Endothelial cell of umbilical vein (primary cell): Measurements from ENCODE around the gene TMC1. TPM values are rescaled to one million over a fixed set of nuclear protein-coding genes. Genes with fewer than 3 reads are reported as not detected.

ENCODE experiments used
- BruUV-seq: library from RNA; stranded (reverse); fragments of 400-500 nt; replicated peaks from 2 replicates; lab custom pipeline; 2021; lab: Mats Ljungman, UMichigan
- CTCF ChIA-PET: fragments of 300-600, 350-600 bp; sonication (Branson Sonifier 250); formaldehyde crosslinking; loops from one replicate; lab custom pipeline; 2021; ENCODE audit warnings: antibody characterized with exemption, inconsistent platforms; lab: Charles Lee
- POLR2A ChIA-PET: fragments of 300-600, 350-600 bp; sonication (Branson Sonifier 250); formaldehyde crosslinking; loops from one replicate; lab custom pipeline; 2021; ENCODE audit warnings: antibody characterized with exemption, inconsistent platforms; lab: Charles Lee
- DNase-seq: peaks from one replicate; pipeline ENCODE4 v3.0.0-alpha.2; 2011; ENCODE audit warnings: low read depth, low spot score
- FAIRE-seq: peaks from 2 replicates; lab custom pipeline; 2011; peaks lifted over from hg19 to GRCh38; lab: Jason Lieb, UNC
- H2AFZ ChIP-seq: 2 replicates; pipeline ENCODE4 v1.6.0; 2012; ENCODE audit warnings: low read depth, low read length, control low read depth, inconsistent platforms
- H3K27ac ChIP-seq: 2 replicates; pipeline ENCODE4 v1.5.1; 2011; ENCODE audit warnings: low read depth, mild to moderate bottlenecking, control low read depth, low read length, moderate library complexity; ENCODE audit not compliant: insufficient read depth
- H3K27me3 ChIP-seq, 2 experiments: 2 replicates each; pipeline versions ENCODE4 v1.6.0 to v1.6.1; 2011; ENCODE audit warnings: low read length in 2 of 2, mixed read lengths in 1 of 2; ENCODE audit not compliant: control insufficient read depth in 2 of 2, insufficient read depth in 2 of 2
- H3K36me3 ChIP-seq, 2 experiments: 2 replicates in 1 of 2; 3 replicates in 1 of 2; pipeline ENCODE4 v1.5.1; 2011; ENCODE audit warnings: low read length in 2 of 2, mild to moderate bottlenecking in 1 of 2, moderate library complexity in 1 of 2; ENCODE audit not compliant: control insufficient read depth in 2 of 2, insufficient read depth in 2 of 2; ENCODE audit errors: extremely low read depth in 1 of 2
- H3K4me1 ChIP-seq: 3 replicates; pipeline ENCODE4 v1.5.1; 2011; ENCODE audit warnings: mild to moderate bottlenecking, low read length; ENCODE audit not compliant: control insufficient read depth, insufficient read depth; ENCODE audit errors: extremely low read depth
- H3K4me2 ChIP-seq: 2 replicates; pipeline ENCODE4 v1.6.1; 2011; ENCODE audit warnings: low read length, control low read depth, mixed read lengths; ENCODE audit not compliant: insufficient read depth
- H3K4me3 ChIP-seq, 3 experiments: fragments of 200-600 bp in 1 of 3; sonication (generic), shearing (Covaris generic) in 1 of 3; replicated peaks in 1 of 3; 2 replicates each; pipeline ENCODE4 v1.5.1; 2011 to 2016; ENCODE audit warnings: control low read depth in 3 of 3, low read length in 3 of 3, mild to moderate bottlenecking in 2 of 3, inconsistent platforms in 1 of 3, low read depth in 1 of 3, moderate library complexity in 1 of 3; ENCODE audit not compliant: insufficient read depth in 1 of 3
- H3K79me2 ChIP-seq: 2 replicates; pipeline ENCODE4 v1.6.0; 2012; ENCODE audit warnings: low read length, inconsistent platforms; ENCODE audit not compliant: control insufficient read depth, insufficient read depth
- H3K9ac ChIP-seq: replicated peaks from 2 replicates; pipeline ENCODE3; 2011; ENCODE audit warnings: low read length, control low read depth; ENCODE audit not compliant: insufficient read depth; ENCODE audit errors: extremely low read depth
- H3K9me1 ChIP-seq: replicated peaks from 3 replicates; pipeline ENCODE4 v1.6.0; 2011; ENCODE audit warnings: mild to moderate bottlenecking, low read length; ENCODE audit not compliant: control insufficient read depth, insufficient read depth; ENCODE audit errors: extremely low read depth
- H3K9me3 ChIP-seq: replicated peaks from 2 replicates; pipeline ENCODE4 v1.5.1; 2012; ENCODE audit warnings: low read length, inconsistent platforms; ENCODE audit not compliant: control insufficient read depth, insufficient read depth
- H4K20me1 ChIP-seq: replicated peaks from 2 replicates; pipeline ENCODE3; 2011; ENCODE audit warnings: mild to moderate bottlenecking, low read length; ENCODE audit not compliant: control insufficient read depth, insufficient read depth; ENCODE audit errors: extremely low read depth
- CTCF ChIP-seq, 2 donors: IDR thresholded peaks; 1 replicate in 1 of 2; 2 replicates in 1 of 2; pipeline ENCODE4 v1.5.1; 2011; ENCODE audit warnings: low read length in 2 of 2, mild to moderate bottlenecking in 2 of 2, moderate library complexity in 2 of 2, control low read depth in 1 of 2, inconsistent platforms in 1 of 2, low read depth in 1 of 2; ENCODE audit not compliant: insufficient read depth in 1 of 2; ENCODE audit errors: extremely low read depth in 1 of 2
- EZH2 ChIP-seq: IDR thresholded peaks from 2 replicates; pipeline ENCODE4 v1.6.1; 2012; ENCODE audit warnings: borderline replicate concordance, low read depth, mild to moderate bottlenecking, moderate library complexity, low read length, inconsistent platforms; ENCODE audit not compliant: severe bottlenecking
- FOS ChIP-seq: IDR thresholded peaks from 2 replicates; pipeline ENCODE4 v1.6.1; 2011; ENCODE audit warnings: mild to moderate bottlenecking, low read length, moderate library complexity, borderline replicate concordance; ENCODE audit not compliant: insufficient read depth
- GATA2 ChIP-seq: IDR thresholded peaks from 2 replicates; pipeline ENCODE4 v1.7.0; 2011; ENCODE audit warnings: low read depth, mild to moderate bottlenecking, moderate library complexity, mixed read lengths, low read length; ENCODE audit not compliant: insufficient read length, insufficient read depth
- JUN ChIP-seq: IDR thresholded peaks from 2 replicates; pipeline ENCODE4 v1.6.1; 2011; ENCODE audit warnings: borderline replicate concordance, low read depth; ENCODE audit not compliant: insufficient read length, insufficient read depth
- MAX ChIP-seq: IDR thresholded peaks from 2 replicates; pipeline ENCODE4 v1.6.1; 2011; ENCODE audit not compliant: insufficient read depth, insufficient read length
- MYC ChIP-seq: IDR thresholded peaks from one replicate; pipeline ENCODE4 v1.6.1; 2011; ENCODE audit warnings: mild to moderate bottlenecking, low read depth, low read length
- POLR2A ChIP-seq: IDR thresholded peaks from 2 replicates; pipeline ENCODE4 v1.6.1; 2012; ENCODE audit warnings: low read depth, mild to moderate bottlenecking, control low read depth, low read length
- POLR2AphosphoS5 ChIP-seq: IDR thresholded peaks from 2 replicates; pipeline ENCODE4 v1.6.1; 2012; ENCODE audit warnings: low read depth, mild to moderate bottlenecking, control low read depth, low read length, moderate library complexity; ENCODE audit not compliant: insufficient read depth
- dilution Hi-C: fragments of 300-500 bp; cut with MboI; formaldehyde crosslinking; loops from one replicate; pipeline ENCODE4 v1.15.0; 2019; ENCODE audit warnings: low sequenced_read_pairs; ENCODE audit not compliant: extremely low pct_ligation_motif_present
- intact Hi-C: fragments of 100-400 bp; cut with micrococcal nuclease; formaldehyde crosslinking; loops from one replicate; pipeline ENCODE4 v1.10.0; 2022
- polyA plus RNA-seq, 4 experiments: library from polyadenylated mRNA; depleted of rRNA in 3 of 4; stranded (reverse) in 3 of 4; unstranded in 1 of 4; fragments of >200 nt; gene quantifications; 2 replicates each; pipeline versions ENCODE4 v1.2.1 to v1.2.3, GENCODE V29; 2011 to 2012; ENCODE audit warnings: missing spikeins in 1 of 4
- total RNA-seq: library from RNA; stranded (reverse); gene quantifications from 2 replicates; pipeline ENCODE4 v1.2.3, GENCODE V29; 2021

The TMC1 gene
- total and polyA plus RNA-seq, 2 donors (not counting 3 experiments of a cell fraction or from before 2014, with no cell fraction given): 1.5 TPM; not detected in 1

- CTCF ChIA-PET: interaction anchor here (1.0 to 1.8 kb wide), 3 partner anchors 11 to 139 kb away, joined by 3 to 6 read pairs (median 3); no protein-coding TSS in a partner anchor
- no peak overlapping the region for H3K4me3 ChIP-seq
- no TSS peak for BruUV-seq
- no peak overlapping the region for H2AFZ ChIP-seq
- no peak overlapping the region for H3K9ac ChIP-seq
- no peaks in the 10 kb centered on the region for H3K27me3 ChIP-seq
- intact Hi-C loops: no loop called here
- H3K79me2 ChIP-seq: no peaks in the 10 kb centered on the region
- H3K9me3 ChIP-seq: no peaks in the 10 kb centered on the region
- no peaks in the 10 kb centered on the region for H4K20me1 ChIP-seq
- H3K4me1 ChIP-seq: no peaks in the 10 kb centered on the region
- DNase-seq (no peak), FAIRE-seq (no peak)
- H3K9me1 ChIP-seq: no peaks in the 10 kb centered on the region
- no peak overlapping the region for H3K4me2 ChIP-seq
- dilution Hi-C loops: no loop called here
- no peak for TF ChIP-seq CTCF (IDR thresholded peaks at IDR 0.05; ENCODE audit: extremely low read depth in 1 of 2, insufficient read depth in 1 of 2, low read depth in 1 of 2, low read length in 2 of 2)
- POLR2A ChIA-PET: no interaction called here
- H3K36me3 ChIP-seq: no peaks in the 10 kb centered on the region
- H3K27ac ChIP-seq: no peak overlapping the region
These were observed 362.5 kb downstream of the TMC1 start for GRCh38 chr9:72883875-72884274.

- Histone ChIP-seq H3K27me3 (no peaks in the 10 kb centered on the region), H2AFZ (no peak overlapping the region), H3K9me1 (no peaks in the 10 kb centered on the region), H3K27ac (no peak overlapping the region), H4K20me1 (no peaks in the 10 kb centered on the region), H3K4me3 (no peak overlapping the region), H3K36me3 (no peaks in the 10 kb centered on the region), H3K4me1 (no peaks in the 10 kb centered on the region), H3K9ac (no peak overlapping the region), H3K4me2 (no peak overlapping the region), H3K79me2 (no peaks in the 10 kb centered on the region), H3K9me3 (no peaks in the 10 kb centered on the region)
- dilution Hi-C loops (no loop called here), intact Hi-C loops (no loop called here)
- BruUV-seq: no TSS peak
- no peak for FAIRE-seq
- ChIA-PET POLR2A (no interaction called here), CTCF (interaction anchor here (1.0 to 1.8 kb wide), 6 partner anchors 11 to 198 kb away, joined by 3 to 8 read pairs (median 4); no protein-coding TSS in a partner anchor)
- no peak for DNase-seq
- no peak for TF ChIP-seq CTCF (IDR thresholded peaks at IDR 0.05; ENCODE audit: extremely low read depth in 1 of 2, insufficient read depth in 1 of 2, low read depth in 1 of 2, low read length in 2 of 2)
- no peak for TF ChIP-seq GATA2
- TF ChIP-seq FOS: no peak
- TF ChIP-seq POLR2AphosphoS5: no peak
- TF ChIP-seq MYC: no peak
- TF ChIP-seq MAX: no peak
- no peak for TF ChIP-seq JUN
- no peak for TF ChIP-seq POLR2A
- TF ChIP-seq EZH2: no peak
These were observed 363.1 kb downstream of the TMC1 start for GRCh38 chr9:72884508-72884907.
